NCI-H748 (cell line): ENCODE data around the gene SHISAL1.
A peak's percentile ranks its signal among the peaks of the same experiment; 100 is the strongest.

ENCODE experiments used
- DNase-seq: peaks from one replicate; lab custom pipeline; 2025; ENCODE audit not compliant: unreplicated experiment; lab: John Stamatoyannopoulos, UW

Gene SHISAL1

DNA sequence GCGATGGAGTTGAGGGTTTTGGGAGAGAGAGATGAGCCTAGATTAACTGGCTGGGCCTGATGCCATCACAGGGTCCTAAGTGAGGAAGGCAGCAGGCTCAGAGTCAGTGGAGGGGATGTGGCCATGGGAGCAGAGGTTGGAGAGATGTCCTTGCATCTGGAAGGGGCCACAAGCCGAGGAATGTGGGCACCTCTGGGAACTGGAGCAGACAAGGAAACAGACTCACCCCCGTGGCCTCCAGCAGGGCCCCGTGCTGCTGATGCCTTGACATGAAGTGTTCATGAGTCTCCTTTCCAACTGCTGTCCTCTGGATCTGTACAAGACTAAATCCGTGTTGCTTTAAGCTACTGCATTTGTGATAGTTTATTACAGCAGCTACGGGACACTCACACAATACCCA, 49.2 kb downstream of the SHISAL1 start:
- DNase-seq: no peak

DNA sequence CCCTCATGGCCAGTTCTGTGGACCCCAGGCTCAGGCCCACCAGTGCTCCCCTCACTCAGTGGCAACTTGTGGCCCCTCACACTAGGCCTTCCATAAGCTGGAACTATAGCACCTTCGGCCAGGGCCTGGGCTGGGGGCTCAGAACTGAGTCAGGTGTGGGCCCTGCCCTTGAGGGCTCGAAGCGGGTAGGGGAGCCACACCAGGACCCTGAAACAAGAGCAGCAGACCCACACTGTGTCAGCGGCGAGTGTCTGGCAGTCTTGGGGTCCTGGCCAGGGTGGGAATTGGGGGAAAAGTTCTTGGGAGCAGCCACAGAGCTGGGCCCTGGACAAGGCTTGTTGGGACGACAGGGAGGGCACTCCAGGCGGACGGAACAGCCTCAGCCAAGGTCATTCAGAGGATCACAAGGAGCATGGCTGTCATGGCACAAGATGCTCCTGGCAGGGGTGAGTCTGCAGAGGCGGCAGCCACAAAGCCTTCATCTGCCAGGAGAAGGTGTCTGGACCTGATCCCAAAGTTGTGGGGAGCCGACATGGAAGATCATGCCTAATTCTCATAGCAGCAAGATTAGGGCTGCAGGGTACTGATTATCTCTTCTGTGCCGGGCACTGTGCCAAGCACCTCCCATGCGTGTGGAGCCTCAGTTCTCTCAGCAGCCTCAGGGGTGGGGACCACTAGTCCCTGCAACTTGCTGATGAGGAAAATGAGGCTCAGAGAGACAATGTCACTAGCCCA, 50.7 kb downstream of the SHISAL1 start:
- peak; percentile 81 for DNase-seq

DNA sequence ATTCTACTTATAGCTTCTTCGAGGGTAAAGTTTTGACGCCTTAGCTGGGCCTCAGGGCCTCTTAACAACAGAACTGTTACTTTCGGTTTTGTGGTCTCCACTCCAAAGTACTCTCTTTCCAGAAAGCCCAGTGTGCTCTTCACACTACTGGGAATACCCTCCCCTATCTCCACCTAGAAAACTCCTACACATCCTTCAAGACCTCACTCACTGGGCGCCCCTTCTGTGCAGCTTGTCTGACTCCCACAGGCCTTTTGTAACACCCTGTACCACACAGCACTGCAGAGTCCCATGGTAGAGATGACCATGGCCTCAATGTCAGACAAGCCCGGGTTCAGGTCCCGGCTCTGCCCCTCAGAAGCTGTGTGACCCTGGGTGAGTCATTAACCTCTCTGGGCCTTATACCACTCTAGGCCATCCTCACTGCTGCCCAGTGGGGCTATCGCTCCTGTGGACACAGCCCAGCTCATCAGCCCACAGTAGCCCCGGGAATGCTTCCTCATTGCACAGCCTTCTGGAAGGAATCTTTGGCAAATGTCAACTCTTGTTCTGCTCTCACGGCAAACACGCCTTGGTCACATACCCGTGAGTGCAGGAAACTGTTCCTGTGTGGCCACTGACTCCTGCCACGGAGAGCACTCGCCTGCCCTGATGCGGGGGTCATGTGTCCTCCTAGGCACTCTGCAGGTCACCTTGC, 51.4 kb downstream of the SHISAL1 start:
- DNase-seq: no peak

DNA sequence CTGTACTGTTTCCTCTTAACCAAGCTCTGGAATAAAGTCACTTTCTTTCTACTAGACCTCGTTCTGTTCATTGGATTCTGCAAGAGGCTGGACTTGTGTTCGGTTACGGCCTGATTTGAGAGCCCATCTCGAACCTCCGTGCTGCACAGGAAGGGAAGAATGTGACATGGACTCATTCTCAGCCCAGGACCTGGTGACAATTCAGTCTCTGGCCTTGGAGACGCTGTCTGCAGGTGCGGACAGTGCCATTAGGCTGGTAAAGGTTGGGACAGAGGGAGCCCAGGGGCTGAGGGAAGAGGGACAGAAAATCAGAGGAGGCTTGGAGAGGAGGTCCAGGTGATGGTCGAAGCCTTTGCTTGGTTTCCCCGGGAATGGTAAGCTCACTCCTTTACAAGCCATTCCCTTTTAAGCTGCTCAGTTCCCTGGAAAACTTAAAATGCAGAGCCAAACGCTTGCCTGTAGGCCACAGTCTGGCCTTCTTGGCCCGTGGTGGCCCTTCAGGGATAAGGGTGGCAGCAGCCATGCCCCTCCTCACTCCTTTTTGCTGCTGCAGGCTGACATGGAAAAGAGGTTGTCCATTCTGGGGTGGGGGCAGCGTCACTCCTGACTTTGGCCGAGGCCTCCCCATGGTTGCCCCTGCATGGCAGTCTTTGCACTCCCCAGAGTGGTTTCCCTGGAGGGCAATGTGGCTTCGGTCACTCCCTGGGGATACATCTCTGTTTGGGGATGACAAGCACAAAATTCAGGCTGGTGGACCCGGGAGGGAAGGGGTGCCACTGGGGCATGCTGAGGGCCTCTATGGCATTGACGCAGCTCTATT, 52.3 kb downstream of the SHISAL1 start:
- no peak for DNase-seq

DNA sequence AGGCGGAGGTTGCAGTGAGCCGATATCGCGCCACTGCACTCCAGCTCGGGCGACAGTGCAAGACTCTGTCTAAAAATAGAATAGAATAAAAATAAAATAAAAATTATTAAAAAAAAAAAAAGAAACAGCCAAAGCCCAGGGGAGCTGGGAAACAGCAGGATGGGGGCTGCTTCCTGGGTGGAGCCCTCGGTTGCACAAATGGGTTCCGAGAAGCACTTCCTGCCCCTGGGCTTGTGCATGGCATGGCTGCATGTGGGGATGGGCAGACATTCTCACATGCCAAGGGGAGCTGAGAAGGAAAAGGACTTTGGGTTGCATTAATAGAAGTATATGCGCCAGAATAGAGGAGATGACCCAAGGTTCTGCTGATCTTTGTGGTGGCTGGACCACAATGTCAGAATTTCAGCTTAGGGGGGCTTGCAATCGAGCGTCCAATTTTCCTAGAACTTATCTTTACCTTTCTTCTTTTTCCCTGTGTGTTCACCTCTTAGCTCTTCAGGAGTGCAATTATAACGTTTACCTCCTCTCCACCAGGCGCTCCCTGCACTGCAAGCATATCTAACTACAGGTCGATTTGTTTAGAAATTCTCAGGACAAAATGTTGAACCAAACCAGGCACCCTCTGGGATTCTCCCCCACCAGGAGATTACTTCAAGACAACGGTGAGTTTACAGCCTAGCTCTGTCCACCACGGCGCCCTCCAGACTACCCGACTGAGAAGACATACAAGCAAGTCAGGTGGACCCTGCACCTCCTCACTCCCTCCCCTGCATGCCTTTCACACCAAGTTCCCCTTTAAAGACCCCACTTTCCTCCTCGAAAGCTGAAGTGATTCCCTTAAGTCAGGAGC, 53.2 kb downstream of the SHISAL1 start:
- DNase-seq: no peak

DNA sequence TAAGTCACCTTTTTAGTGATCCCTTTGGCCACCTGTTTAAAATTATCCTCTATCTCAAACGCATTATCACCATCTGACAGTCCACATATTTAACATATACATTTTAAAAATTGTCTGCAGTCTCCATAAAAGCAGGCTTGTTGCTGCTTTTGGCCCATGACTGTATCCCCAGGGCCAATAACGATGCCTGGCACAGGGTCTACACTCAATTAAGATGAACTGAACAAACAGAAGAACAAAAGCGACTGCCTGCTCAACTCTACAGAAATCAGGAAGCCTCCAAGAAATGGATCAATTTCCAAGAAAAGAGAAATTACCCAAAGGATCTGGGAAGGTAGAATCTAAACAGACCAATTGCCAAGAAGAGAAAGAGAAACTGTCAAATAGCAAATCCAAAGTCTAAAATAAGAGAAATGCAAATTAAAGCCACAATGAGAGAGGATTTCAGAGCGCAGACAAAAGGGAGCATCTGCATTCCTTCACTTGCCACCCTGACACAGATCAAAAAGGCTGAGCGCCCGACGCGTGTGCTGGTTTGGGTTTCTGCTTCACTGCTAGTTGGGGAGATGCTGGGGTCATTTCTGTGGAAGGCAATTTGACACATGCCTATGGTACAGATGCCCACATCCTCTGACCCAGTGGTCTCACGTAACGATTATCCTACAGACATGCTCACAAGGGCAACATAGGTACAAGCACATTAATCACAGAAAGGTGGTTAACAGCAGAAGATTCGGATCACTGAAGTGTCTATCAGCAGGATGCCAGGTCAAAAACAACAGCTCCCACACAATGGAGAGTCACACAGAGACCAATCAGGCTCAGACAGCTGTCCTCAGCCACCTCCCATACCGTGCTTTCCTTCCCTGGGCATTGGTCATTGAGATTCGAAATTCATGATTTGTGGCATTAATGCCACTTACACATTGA, 55.9 kb downstream of the SHISAL1 start:
- no peak for DNase-seq

DNA sequence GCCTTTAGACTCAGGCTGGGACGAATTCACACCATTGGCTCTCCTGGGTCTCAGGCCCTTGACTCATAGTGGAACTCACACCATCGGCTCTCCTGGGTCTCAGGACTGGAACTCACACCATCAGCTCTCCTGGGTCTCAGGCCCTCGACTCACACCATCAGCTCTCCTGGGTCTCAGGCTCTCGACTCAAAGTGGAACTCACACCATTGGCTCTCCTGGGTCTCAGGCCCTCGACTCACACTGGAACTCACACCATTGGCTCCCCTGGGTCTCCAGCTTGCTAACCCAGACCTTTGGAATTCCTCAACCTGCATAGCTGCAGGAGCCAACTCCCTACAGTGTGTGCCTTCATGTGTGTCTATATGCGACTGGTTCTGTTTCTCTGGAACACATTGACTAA, 56.7 kb downstream of the SHISAL1 start:
- DNase-seq: no peak

DNA sequence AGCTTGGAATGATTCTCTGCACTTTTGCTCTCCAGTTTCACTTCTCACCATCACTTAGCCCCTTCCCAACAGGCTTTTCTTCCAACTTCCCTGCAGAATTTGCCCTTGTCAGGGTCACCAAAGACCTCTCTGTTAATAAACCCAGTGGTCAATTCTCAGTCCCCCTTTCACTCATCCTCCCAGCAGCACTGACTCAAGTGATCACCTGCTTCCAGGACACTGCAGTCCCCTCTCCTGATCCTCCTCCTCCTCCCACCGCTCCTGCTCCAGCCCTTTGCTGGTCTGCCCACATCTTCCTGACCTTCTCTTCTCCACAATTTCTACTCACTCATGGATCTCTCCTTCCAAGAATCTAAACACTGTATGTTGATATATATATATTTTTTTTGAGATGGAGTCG, 57.9 kb downstream of the SHISAL1 start:
- no peak for DNase-seq

DNA sequence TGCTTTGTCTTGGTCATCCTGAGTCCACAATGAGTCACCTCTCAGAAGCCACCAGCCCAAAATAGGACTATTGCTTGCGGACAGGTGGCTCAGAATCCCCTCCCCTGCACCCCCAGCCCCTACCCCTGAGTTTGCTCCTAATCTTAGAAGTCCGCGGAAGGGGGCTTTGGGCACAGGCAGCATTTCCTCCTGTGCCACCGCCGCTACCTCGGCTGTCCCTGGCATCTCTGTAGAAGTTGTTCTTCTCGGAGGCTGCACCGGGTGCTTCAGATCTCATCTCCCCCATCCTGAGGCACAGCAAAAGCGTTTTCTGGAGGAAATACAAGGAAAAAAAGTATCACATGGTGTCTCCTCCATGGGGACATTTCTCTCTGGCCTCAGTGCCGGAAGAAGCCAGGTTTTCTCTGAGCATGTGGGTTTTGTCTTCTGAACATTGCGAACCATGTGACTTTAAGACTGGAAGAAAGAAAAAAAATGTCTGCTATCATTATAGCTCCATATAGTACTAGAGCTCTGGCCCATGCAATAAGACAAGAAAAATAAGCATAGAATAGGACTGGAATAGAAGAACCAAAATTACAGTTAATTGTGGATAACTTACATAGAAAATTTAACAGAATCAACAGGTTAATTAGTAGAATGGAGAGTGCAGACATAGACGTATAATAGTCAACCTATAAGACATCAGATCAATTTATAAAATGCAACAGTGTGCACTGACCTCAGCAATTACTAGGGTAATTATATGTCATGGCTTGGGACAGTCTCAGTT, 63.2 kb downstream of the SHISAL1 start:
- no peak for DNase-seq

DNA sequence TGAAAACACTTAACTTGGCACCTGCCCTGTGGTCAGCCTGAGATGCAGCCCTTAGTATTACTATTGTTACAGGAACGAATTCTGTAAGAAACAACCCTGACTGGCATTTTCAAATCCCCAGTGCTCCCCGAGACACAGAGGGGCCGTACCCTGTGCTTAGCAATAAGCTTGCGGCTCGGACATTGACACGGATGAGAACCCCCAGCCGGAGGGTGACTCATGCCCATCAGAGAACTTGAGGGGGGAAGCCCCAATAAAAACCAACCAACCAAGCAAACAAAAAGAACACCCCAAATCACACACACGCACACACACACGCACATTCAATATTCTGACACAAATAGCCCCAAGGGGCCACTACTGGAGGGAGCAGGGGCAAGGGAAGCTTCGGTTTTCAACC, 63.8 kb downstream of the SHISAL1 start:
- no peak for DNase-seq

DNA sequence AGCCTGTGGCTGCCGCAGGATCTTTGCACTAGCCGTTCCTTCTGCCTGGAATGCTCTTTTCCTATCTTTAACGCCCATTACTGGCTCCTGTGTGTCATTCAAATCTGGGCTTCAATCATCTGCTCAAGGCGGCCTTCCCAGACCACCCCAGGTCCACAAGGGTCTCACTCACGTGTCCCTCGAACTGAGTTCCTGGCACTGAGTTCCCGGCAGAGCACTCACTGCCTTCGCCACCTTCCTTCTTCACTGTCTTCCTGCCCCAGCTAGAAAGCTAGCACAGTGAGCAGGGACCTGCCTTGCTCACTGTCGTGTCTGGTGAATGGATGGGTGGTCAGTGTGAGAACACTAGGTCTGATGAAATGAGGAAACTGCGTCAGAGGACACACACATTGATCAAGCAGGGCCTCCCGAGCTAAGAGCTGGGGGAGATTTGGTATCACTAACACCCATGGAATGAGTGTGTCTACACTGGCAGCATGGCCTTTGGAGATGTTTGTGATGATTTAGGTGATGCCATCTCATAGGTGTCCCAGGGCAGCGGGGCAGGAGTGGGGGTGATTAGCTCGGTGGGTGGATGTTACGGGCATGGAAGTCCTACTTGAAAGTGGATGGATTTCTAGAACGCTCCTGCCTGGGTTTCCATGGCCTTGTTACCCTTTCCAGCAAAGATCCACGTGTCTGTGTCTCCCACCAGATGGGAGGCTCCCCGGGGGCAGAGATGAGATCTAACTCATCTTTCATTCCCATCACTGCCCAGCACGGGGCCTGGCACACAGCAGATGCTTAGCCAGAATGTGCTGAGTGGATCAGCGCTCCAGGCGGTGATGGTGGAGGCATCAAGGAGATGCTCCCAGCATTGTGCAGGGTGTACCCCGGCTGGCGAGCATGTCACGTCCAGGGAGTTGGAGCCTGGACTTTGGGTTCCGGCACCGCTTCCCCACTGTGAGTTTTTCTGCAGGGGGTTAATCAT, 64.5 kb downstream of the SHISAL1 start:
- DNase-seq: no peak

DNA sequence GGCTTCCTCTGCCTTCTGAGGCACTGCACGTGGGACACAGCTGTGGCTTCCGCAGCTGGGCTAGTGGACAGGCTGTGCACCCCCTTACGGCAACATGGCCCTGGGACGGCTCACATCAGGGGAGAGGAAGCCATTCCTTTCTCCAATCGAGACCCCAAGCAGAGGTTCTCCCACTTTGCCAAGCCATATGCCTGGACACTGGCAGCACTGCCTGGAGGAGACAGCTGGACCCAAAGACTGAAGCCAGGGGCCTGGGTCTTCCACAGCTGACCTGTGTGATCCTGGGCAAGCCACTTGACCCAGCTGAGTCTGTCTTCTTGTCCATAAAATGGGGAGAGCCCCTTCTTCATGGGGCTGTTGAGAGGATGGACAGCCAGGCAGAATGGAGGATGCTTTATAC, 65.4 kb downstream of the SHISAL1 start:
- DNase-seq: no peak

DNA sequence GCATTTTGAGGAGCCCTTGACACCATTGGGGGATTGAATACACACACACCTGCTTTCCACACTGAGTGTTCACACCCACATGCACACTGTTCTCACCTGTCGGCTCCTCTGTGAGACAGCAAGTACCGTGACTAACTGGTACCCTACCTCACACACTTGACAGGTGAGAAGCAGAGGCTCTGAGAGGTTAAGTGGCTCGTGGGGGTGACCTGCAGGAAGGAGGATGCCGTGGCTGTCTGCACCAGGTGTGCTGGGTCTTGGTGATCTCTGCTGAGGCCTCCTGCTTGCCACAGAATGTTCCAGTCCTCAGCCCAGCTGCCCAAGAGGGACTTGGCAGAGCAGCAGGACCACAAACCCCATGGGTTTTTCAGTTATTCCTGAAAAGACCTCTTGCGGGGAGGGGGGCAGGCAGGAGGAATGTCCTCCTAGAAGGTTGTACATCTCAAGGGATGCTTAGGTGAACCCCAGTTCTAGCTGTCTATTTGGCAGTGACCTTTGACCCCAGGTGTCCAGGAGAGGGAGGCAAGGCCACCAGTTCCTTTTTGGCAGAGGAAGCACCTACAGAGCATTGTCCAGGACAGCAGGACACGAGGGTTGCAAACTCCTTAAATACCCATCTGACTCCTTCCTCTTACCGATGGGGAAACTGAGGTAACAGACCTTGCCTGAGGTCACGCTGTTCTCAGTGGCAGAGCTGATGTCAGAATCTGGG, 66.0 kb downstream of the SHISAL1 start:
- no peak for DNase-seq

DNA sequence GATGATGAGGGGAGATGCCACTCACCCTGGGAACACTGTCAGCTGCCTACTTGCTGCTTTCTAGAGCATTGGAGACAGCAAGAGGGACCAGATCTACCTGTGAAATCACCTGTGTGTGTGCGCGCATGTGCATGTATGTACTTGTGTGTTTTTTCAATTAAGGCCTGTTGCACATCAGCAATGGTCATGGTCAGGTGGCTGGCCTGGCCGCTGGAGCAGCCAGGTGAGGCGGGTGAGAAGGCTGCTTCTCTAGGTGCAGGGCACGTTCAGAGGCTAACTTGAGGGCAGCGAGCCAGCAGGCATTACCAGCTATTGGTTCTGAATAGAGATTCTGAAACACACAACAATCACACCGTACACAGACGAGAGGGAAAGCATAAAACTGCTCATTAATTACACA, 66.9 kb downstream of the SHISAL1 start:
- peak; percentile 35 for DNase-seq

DNA sequence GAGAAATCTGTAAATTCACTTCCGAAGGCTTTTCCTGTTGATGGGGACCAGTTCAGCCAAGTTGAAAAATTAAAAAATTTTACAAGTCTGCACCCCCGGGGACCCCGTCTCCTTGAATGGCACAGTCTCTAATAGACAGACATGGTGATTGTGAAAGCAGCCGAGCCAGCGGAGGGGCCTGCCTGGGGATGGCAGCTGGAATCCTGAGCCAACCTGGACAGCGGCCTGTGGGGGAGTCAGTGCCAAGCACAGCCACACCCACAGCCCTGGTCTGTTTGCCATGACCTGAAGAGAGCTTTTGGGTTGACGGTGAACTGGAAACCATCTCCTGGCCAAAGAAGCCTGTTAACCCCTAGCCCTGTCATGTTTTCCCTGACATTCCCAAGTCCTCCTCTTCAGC, 67.3 kb downstream of the SHISAL1 start:
- DNase-seq: no peak

DNA sequence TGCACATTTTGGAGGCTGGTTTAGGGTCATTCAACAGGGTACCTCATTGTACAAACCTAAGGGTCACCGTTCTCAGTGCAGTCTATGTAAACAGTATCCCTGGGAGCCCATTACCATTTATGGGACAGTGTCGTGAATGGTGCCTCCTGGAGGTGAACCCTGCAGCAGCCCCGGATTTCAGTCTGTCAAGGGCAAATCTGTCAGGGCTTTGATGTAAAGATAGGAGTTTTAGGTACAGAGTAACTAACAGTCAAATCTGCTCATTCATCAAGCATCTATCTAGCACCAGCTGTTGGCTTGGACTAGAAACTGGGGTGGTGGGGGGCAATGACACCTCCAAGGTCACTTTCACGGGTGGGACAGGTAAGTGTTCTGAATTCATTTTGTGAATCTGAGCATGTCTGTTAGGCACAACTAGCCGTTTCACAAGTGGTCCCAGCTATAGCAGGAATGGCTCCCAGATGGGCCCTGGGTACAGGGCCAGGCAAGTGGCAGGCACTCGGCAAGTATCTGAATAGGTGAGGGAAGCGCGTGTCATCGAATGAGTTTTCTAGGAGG, 68.4 kb downstream of the SHISAL1 start:
- no peak for DNase-seq

DNA sequence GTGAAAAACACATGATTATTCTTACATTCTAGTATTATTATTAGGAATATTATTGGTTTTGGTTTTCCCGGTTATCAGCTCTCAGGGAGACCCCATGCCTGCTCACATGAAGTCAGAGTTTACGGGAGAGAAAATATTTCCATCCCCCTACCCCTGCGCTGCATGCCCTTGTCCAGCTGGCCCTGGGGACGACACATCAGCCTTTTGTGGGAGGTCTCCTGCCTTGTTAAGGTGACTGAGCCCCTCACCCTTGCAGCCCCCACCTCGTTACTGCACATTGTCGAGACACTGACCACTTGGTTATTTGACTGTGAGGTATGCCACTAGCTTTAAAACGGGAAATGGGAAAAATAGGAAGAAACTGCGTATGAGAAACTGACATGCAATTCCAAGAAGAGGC, 69.0 kb downstream of the SHISAL1 start:
- DNase-seq: no peak
